HTR-8/SVneo (cell line): ENCODE data around the gene TMEM255A.

Experiments
- DNase-seq: peaks from one replicate; pipeline ENCODE4 v3.0.0; 2011; ENCODE audit warnings: low spot score, mixed read lengths; ENCODE audit not compliant: insufficient read length
- FAIRE-seq: peaks from 2 replicates; lab custom pipeline; 2011; peaks lifted over from hg19 to GRCh38; lab: Jason Lieb, UNC

The TMEM255A gene

GRCh38 chrX:120213438-120214265, 97.6 kb downstream of the TMEM255A start:
- no peak for FAIRE-seq
- DNase-seq, result peak; percentile 18
